Measurements from ENCODE around the gene ABRACL.

GRCh38 chr6:139044250-139044649, 15.7 kb downstream of the ABRACL start:
- no peak for TF ChIP-seq ZNF384 (IDR thresholded peaks at IDR 0.05)
- TF ChIP-seq SP1 (IDR thresholded peaks at IDR 0.05) = no peak
- TF ChIP-seq FOXM1 (IDR thresholded peaks at IDR 0.05; ENCODE audit: borderline replicate concordance) = no peak
- no peak for TF ChIP-seq PKNOX1 (IDR thresholded peaks at IDR 0.05)
- TF ChIP-seq CTBP1 (IDR thresholded peaks at IDR 0.05; ENCODE audit: borderline replicate concordance) = no peak
- TF ChIP-seq TARDBP (IDR thresholded peaks at IDR 0.05) = no peak
- no peak for TF ChIP-seq NFRKB (IDR thresholded peaks at IDR 0.05)
- no peak for TF ChIP-seq FOXK2 (IDR thresholded peaks at IDR 0.05)
- no peak for TF ChIP-seq ARNT (IDR thresholded peaks at IDR 0.05)
- TF ChIP-seq SUZ12 (IDR thresholded peaks at IDR 0.05) = no peak
- TF ChIP-seq L3MBTL2 (conservative IDR thresholded peaks at IDR 0.05) = no peak
- no peak for TF ChIP-seq BHLHE40 (IDR thresholded peaks at IDR 0.05; ENCODE audit: borderline replicate concordance)

All from HEK293T (cell line).